CD14-positive monocyte (primary cell): Measurements from ENCODE around the gene GPR158. TPM values are rescaled to one million over a fixed set of nuclear protein-coding genes. Genes with fewer than 3 reads are reported as not detected.
"Not testable (repeated sequence)": the region's sequence is repeated elsewhere in the genome, so short reads cannot be mapped to it uniquely, and the experiment has no call there.

Experiments used
- DNase-seq, 3 donors: peaks; one replicate each; pipeline ENCODE4 v3.0.0-alpha.2; 2011 to 2022
- H2AFZ ChIP-seq: 2 replicates; pipeline ENCODE4 v1.6.0; 2012; ENCODE audit warnings: mild to moderate bottlenecking, low read depth, low read length, inconsistent platforms; ENCODE audit not compliant: insufficient read depth, poor library complexity, severe bottlenecking
- H3K27ac ChIP-seq, 2 donors: 1 replicate in 1 of 2; 2 replicates in 1 of 2; pipeline ENCODE4 v1.5.1; 2012 to 2013; ENCODE audit warnings: low read length in 2 of 2, control low read depth in 1 of 2, inconsistent platforms in 1 of 2, low read depth in 1 of 2, mild to moderate bottlenecking in 1 of 2
- H3K27me3 ChIP-seq, 2 donors: one replicate each; pipeline versions ENCODE4 v1.6.0 to v1.6.1; 2011 to 2013; ENCODE audit warnings: low read length in 2 of 2; ENCODE audit not compliant: control insufficient read depth in 2 of 2, insufficient read depth in 2 of 2
- H3K36me3 ChIP-seq, 2 donors: replicated peaks in 1 of 2; 1 replicate in 1 of 2; 2 replicates in 1 of 2; pipeline versions ENCODE4 v1.5.1 to v1.6.1; 2012 to 2013; ENCODE audit warnings: low read length in 2 of 2, control low read depth in 1 of 2, inconsistent platforms in 1 of 2, mild to moderate bottlenecking in 1 of 2; ENCODE audit not compliant: insufficient read depth in 2 of 2, control insufficient read depth in 1 of 2
- H3K4me1 ChIP-seq, 2 donors: 1 replicate in 1 of 2; 2 replicates in 1 of 2; pipeline versions ENCODE4 v1.5.1 to v1.6.1; 2012 to 2013; ENCODE audit warnings: low read length in 2 of 2, control low read depth in 1 of 2, inconsistent platforms in 1 of 2, mild to moderate bottlenecking in 1 of 2, moderate library complexity in 1 of 2; ENCODE audit not compliant: insufficient read depth in 2 of 2, control insufficient read depth in 1 of 2
- H3K4me2 ChIP-seq: replicated peaks from 2 replicates; pipeline ENCODE3; 2012; ENCODE audit warnings: low read length, moderate library complexity, mild to moderate bottlenecking; ENCODE audit not compliant: poor library complexity, severe bottlenecking; ENCODE audit errors: extremely low read depth
- H3K4me3 ChIP-seq, 3 experiments: fragments of 200-600 bp in 1 of 3; sonication (generic) in 1 of 3; replicated peaks in 1 of 3; 1 replicate in 2 of 3; 2 replicates in 1 of 3; pipeline ENCODE4 v1.5.1; 2011 to 2013; ENCODE audit warnings: low read length in 3 of 3, mild to moderate bottlenecking in 3 of 3, control low read depth in 2 of 3, low read depth in 2 of 3, inconsistent platforms in 1 of 3, moderate library complexity in 1 of 3
- H3K79me2 ChIP-seq: 2 replicates; pipeline ENCODE4 v1.6.0; 2012; ENCODE audit warnings: mild to moderate bottlenecking, control low read depth, inconsistent platforms, low read length, moderate library complexity; ENCODE audit not compliant: insufficient read depth
- H3K9ac ChIP-seq: 2 replicates; pipeline ENCODE4 v1.6.0; 2017; ENCODE audit warnings: low read length, mild to moderate bottlenecking; ENCODE audit not compliant: insufficient read depth, poor library complexity, severe bottlenecking
- H3K9me3 ChIP-seq, 2 donors: replicated peaks in 1 of 2; 1 replicate in 1 of 2; 2 replicates in 1 of 2; pipeline versions ENCODE4 v1.5.1 to v1.6.1; 2012 to 2013; ENCODE audit warnings: low read length in 2 of 2, control low read depth in 1 of 2; ENCODE audit not compliant: control insufficient read depth in 1 of 2, insufficient read depth in 1 of 2
- H4K20me1 ChIP-seq: 2 replicates; pipeline ENCODE4 v1.6.0; 2012; ENCODE audit warnings: mild to moderate bottlenecking, low read length, control low read depth, moderate library complexity; ENCODE audit not compliant: insufficient read depth
- H3K27ac Mint-ChIP-seq, 7 donors: one replicate each; pipeline ENCODE4 v1.8.0; 2020; ENCODE audit warnings: mild to moderate bottlenecking in 7 of 7, mixed read lengths in 7 of 7, moderate library complexity in 6 of 7, inconsistent platforms in 2 of 7
- H3K27me3 Mint-ChIP-seq, 3 donors: one replicate each; pipeline ENCODE4 v1.8.0; 2021 to 2022; ENCODE audit warnings: low read depth in 3 of 3, mild to moderate bottlenecking in 3 of 3, mixed read lengths in 3 of 3, moderate library complexity in 3 of 3, inconsistent platforms in 1 of 3
- H3K36me3 Mint-ChIP-seq, 2 donors: one replicate each; pipeline ENCODE4 v1.8.0; 2020; ENCODE audit warnings: mixed read lengths in 2 of 2, inconsistent platforms in 1 of 2, mild to moderate bottlenecking in 1 of 2
- H3K4me1 Mint-ChIP-seq: one replicate; pipeline ENCODE4 v1.8.0; 2020; ENCODE audit warnings: mild to moderate bottlenecking, mixed read lengths
- H3K4me3 Mint-ChIP-seq, 2 donors: one replicate each; pipeline ENCODE4 v1.8.0; 2020; ENCODE audit warnings: mild to moderate bottlenecking in 2 of 2, mixed read lengths in 2 of 2, moderate library complexity in 1 of 2
- H3K9me3 Mint-ChIP-seq, 7 donors: one replicate each; pipeline ENCODE4 v1.8.0; 2020 to 2022; ENCODE audit warnings: mixed read lengths in 7 of 7, mild to moderate bottlenecking in 6 of 7, moderate library complexity in 6 of 7, inconsistent platforms in 2 of 7
- CTCF ChIP-seq: fragments of 200-600 bp; IDR thresholded peaks from one replicate; pipeline ENCODE4 v1.8.0; 2022; ENCODE audit warnings: antibody characterized with exemption, mild to moderate bottlenecking
- WGBS: methylation state at CpG from one replicate; pipeline ENCODE4 v1.1.5; 2013; ENCODE audit warnings: missing lambda C conversion rate; ENCODE audit not compliant: insufficient coverage; 5-methylcytosine and 5-hydroxymethylcytosine counted together
- intact Hi-C, 2 donors: fragments of 100-400 bp; cut with micrococcal nuclease; formaldehyde crosslinking; loops; one replicate each; pipeline versions ENCODE4 v1.15.0 to v1.15.1; 2023
- polyA plus RNA-seq, 3 donors: library from polyadenylated mRNA; depleted of rRNA in 1 of 3; unstranded in 2 of 3; stranded (reverse) in 1 of 3; fragments of 300-500 nt in 2 of 3; fragments of >200 nt in 1 of 3; fragmentation: Illumina TruSeq in 2 of 3; gene quantifications; 1 replicate in 2 of 3; 2 replicates in 1 of 3; pipeline ENCODE4 v1.2.3, GENCODE V29; 2012 to 2021

Gene GPR158
- polyA plus RNA-seq, 3 donors: not detected

GRCh38 chr10:25327273-25327672 lies 152.5 kb downstream of the GPR158 start:
- peaks cover 4 to 19% of the 10 kb centered on the region in 2 donors for H3K9me3 ChIP-seq
- H2AFZ ChIP-seq: no peak overlapping the region

GRCh38 chr10:25328361-25328760 lies 153.6 kb downstream of the GPR158 start:
- H3K9ac ChIP-seq: no peak overlapping the region
- intact Hi-C loops: no loop called here
- H3K27ac ChIP-seq: no peak overlapping the region
- H3K9me3 ChIP-seq: peaks cover 4 to 11% of the 10 kb centered on the region in 2 donors
- DNase-seq: no peak
- WGBS: no CpG with 5 or more reads among the region's 3 CpGs
- H4K20me1 ChIP-seq: no peaks in the 10 kb centered on the region
- TF ChIP-seq CTCF: no peak
- peaks cover 0 to 11% (median 6%) of the 10 kb centered on the region in 7 donors for H3K9me3 Mint-ChIP-seq
- H2AFZ ChIP-seq: no peak overlapping the region
- no peaks in the 10 kb centered on the region for H3K4me1 Mint-ChIP-seq
- no peaks in the 10 kb centered on the region for H3K36me3 Mint-ChIP-seq
- no peak overlapping the region for H3K4me3 Mint-ChIP-seq
- no peak overlapping the region for H3K4me3 ChIP-seq
- H3K36me3 ChIP-seq: no peaks in the 10 kb centered on the region
- no peaks in the 10 kb centered on the region for H3K79me2 ChIP-seq
- H3K4me2 ChIP-seq: no peak overlapping the region
- no peak overlapping the region for H3K27ac Mint-ChIP-seq
- no peaks in the 10 kb centered on the region for H3K27me3 ChIP-seq
- H3K4me1 ChIP-seq: no peaks in the 10 kb centered on the region
- peaks cover 0 to 2% (median 0%) of the 10 kb centered on the region in 3 donors for H3K27me3 Mint-ChIP-seq

More at GRCh38 chr10:25327273-25327672, 152.5 kb downstream of the GPR158 start:
- Mint-ChIP-seq H3K4me3 (no peak overlapping the region), H3K27ac (no peak overlapping the region), H3K27me3 (peaks cover 0 to 2% (median 0%) of the 10 kb centered on the region in 3 donors), H3K9me3 (peaks cover 0 to 15% (median 6%) of the 10 kb centered on the region in 7 donors), H3K4me1 (no peaks in the 10 kb centered on the region), H3K36me3 (no peaks in the 10 kb centered on the region)
- no peaks in the 10 kb centered on the region for H3K27me3 ChIP-seq
- no peaks in the 10 kb centered on the region for H3K79me2 ChIP-seq
- H4K20me1 ChIP-seq: no peaks in the 10 kb centered on the region
- no peak overlapping the region for H3K4me2 ChIP-seq
- no peak overlapping the region for H3K4me3 ChIP-seq
- WGBS: 50% methylated on average over 1 of the region's 3 CpGs
- no peak for TF ChIP-seq CTCF
- no peaks in the 10 kb centered on the region for H3K4me1 ChIP-seq
- no peak overlapping the region for H3K27ac ChIP-seq
- intact Hi-C loops: no loop called here
- no peaks in the 10 kb centered on the region for H3K36me3 ChIP-seq
- DNase-seq: no peak
- H3K9ac ChIP-seq: no peak overlapping the region

- H3K27ac ChIP-seq, DNase-seq, H3K9me3 ChIP-seq, H3K4me1 ChIP-seq, H2AFZ ChIP-seq, H3K9ac ChIP-seq, H3K36me3 Mint-ChIP-seq, H3K36me3 ChIP-seq, H3K4me2 ChIP-seq, H3K79me2 ChIP-seq, H3K27ac Mint-ChIP-seq, intact Hi-C loops, H3K27me3 ChIP-seq, H4K20me1 ChIP-seq, H3K4me1 Mint-ChIP-seq, H3K4me3 Mint-ChIP-seq, H3K4me3 ChIP-seq, H3K27me3 Mint-ChIP-seq: not testable (repeated sequence)
- peaks cover 0 to 11% (median 3%) of the 10 kb centered on the region in 7 donors for H3K9me3 Mint-ChIP-seq
- no CpG with 5 or more reads among the region's 5 CpGs for WGBS
Measured at GRCh38 chr10:25329587-25329986, 154.8 kb downstream of the GPR158 start.
